HepG2 (cell line): ENCODE measurements around the gene DDRGK1. TPM values are rescaled to one million over a fixed set of nuclear protein-coding genes. Genes with fewer than 3 reads are reported as not detected.

Source experiments
- ATAD3A ChIP-seq: sonication (generic); formaldehyde crosslinking; IDR thresholded peaks from 2 replicates; pipeline ENCODE4 v1.4.0; 2020; ENCODE audit warnings: missing genetic modification reagents
- CHD2 ChIP-seq: IDR thresholded peaks from 2 replicates; pipeline ENCODE4 v1.6.1; 2011; ENCODE audit warnings: low read depth, low read length, improper control_type of control experiment
- ESRRA ChIP-seq: sonication (generic); formaldehyde crosslinking; IDR thresholded peaks from 2 replicates; pipeline ENCODE4 v1.5.1; 2020; ENCODE audit warnings: mild to moderate bottlenecking, low read depth, missing genetic modification reagents
- GATA4 ChIP-seq: sonication (generic); IDR thresholded peaks from 2 replicates; pipeline ENCODE4 v1.6.1; 2016; ENCODE audit warnings: antibody characterized with exemption, low read depth, borderline replicate concordance
- HMGA1 ChIP-seq: sonication (generic); formaldehyde crosslinking; conservative IDR thresholded peaks from 2 replicates; pipeline ENCODE4 v1.4.0; 2020; ENCODE audit warnings: missing genetic modification reagents
- HNRNPL ChIP-seq: fragments of 200-400 bp; formaldehyde crosslinking; IDR thresholded peaks from 2 replicates; pipeline ENCODE4 v1.6.1; 2017; ENCODE audit warnings: mild to moderate bottlenecking, low read depth, low read length
- HOMEZ ChIP-seq: IDR thresholded peaks from 2 replicates; pipeline ENCODE4 v1.6.1; 2016; ENCODE audit warnings: low read depth
- MBD4 ChIP-seq: IDR thresholded peaks from 2 replicates; pipeline ENCODE4 v1.6.1; 2012; ENCODE audit warnings: low read length, inconsistent platforms, borderline replicate concordance
- SPEN ChIP-seq: sonication (generic); formaldehyde crosslinking; IDR thresholded peaks from 2 replicates; pipeline ENCODE4 v1.5.1; 2020; ENCODE audit warnings: low read depth, mild to moderate bottlenecking, missing genetic modification reagents
- TBX2 ChIP-seq: sonication (generic); formaldehyde crosslinking; IDR thresholded peaks from 2 replicates; pipeline ENCODE4 v1.5.0; 2020; ENCODE audit warnings: missing genetic modification reagents, mild to moderate bottlenecking, borderline replicate concordance
- TGIF2 ChIP-seq: IDR thresholded peaks from 2 replicates; pipeline ENCODE4 v1.6.1; 2016; ENCODE audit warnings: control low read depth, missing compliant biosample characterization
- ZBTB34 ChIP-seq: sonication (generic); formaldehyde crosslinking; IDR thresholded peaks from 2 replicates; pipeline ENCODE4 v1.8.0; 2022; ENCODE audit warnings: mild to moderate bottlenecking, missing genetic modification reagents
- ZNF20 ChIP-seq: sonication (generic); formaldehyde crosslinking; IDR thresholded peaks from 2 replicates; pipeline ENCODE4 v1.4.0; 2020; ENCODE audit warnings: mild to moderate bottlenecking, moderate library complexity, missing genetic modification reagents
- ZNF205 ChIP-seq: IDR thresholded peaks from 2 replicates; pipeline ENCODE4 v1.6.1; 2018; ENCODE audit warnings: missing biosample characterization, missing genetic modification reagents
- ZNF576 ChIP-seq: sonication (generic); formaldehyde crosslinking; IDR thresholded peaks from 2 replicates; pipeline ENCODE4 v1.4.0; 2020; ENCODE audit warnings: mild to moderate bottlenecking, missing genetic modification reagents
- ZNF605 ChIP-seq: sonication (generic); formaldehyde crosslinking; IDR thresholded peaks from 2 replicates; pipeline ENCODE4 v1.8.0; 2022; ENCODE audit warnings: mild to moderate bottlenecking, missing genetic modification reagents
- polyA plus RNA-seq, 8 experiments: library from polyadenylated mRNA; depleted of rRNA in 3 of 8; stranded (reverse) in 7 of 8; unstranded in 1 of 8; fragments of >200 nt; fragmentation: Illumina TruSeq in 4 of 8; extraction: Trizol in 4 of 8; gene quantifications; 2 replicates each; pipeline versions ENCODE4 v1.2.1 to v1.2.3, GENCODE V29; 2011 to 2016; ENCODE audit warnings: low read depth in 4 of 8, missing spikeins in 1 of 8, mixed read lengths in 1 of 8; ENCODE audit not compliant: insufficient read depth in 1 of 8
- total RNA-seq, 5 experiments: library from RNA; depleted of rRNA; stranded (reverse); fragments of >200 nt; fragmentation: Illumina TruSeq; extraction: Trizol; gene quantifications; 2 replicates each; pipeline ENCODE4 v1.2.3, GENCODE V29; 2016; ENCODE audit warnings: low read depth in 1 of 5
- TF ChIP-seq, protein P1 (sequence below): sonication (generic); formaldehyde crosslinking; IDR thresholded peaks from 2 replicates; pipeline ENCODE4 v1.5.1; 2020; ENCODE audit warnings: mild to moderate bottlenecking, missing genetic modification reagents, borderline replicate concordance
- TF ChIP-seq, protein P2 (sequence below): sonication (generic); formaldehyde crosslinking; IDR thresholded peaks from 2 replicates; pipeline ENCODE4 v1.4.0; 2020; ENCODE audit warnings: missing genetic modification reagents
- TF ChIP-seq, protein P3 (sequence below), 2 experiments: sonication (generic) in 1 of 2; formaldehyde crosslinking in 1 of 2; IDR thresholded peaks; 2 replicates each; pipeline versions ENCODE4 v1.4.0 to v1.6.1; 2018 to 2020; ENCODE audit warnings: missing genetic modification reagents in 2 of 2, borderline replicate concordance in 1 of 2, low read depth in 1 of 2, mild to moderate bottlenecking in 1 of 2, missing biosample characterization in 1 of 2
- TF ChIP-seq, protein P4 (sequence below): sonication (generic); formaldehyde crosslinking; IDR thresholded peaks from 2 replicates; pipeline ENCODE4 v1.5.0; 2020; ENCODE audit warnings: mild to moderate bottlenecking, missing genetic modification reagents, moderate library complexity

DDRGK1 gene
- total and polyA plus RNA-seq, 2 of the 13 experiments (the other 11 are each of a cell fraction or from before 2014, with no cell fraction given) = 96.7 to 149 TPM

DNA sequence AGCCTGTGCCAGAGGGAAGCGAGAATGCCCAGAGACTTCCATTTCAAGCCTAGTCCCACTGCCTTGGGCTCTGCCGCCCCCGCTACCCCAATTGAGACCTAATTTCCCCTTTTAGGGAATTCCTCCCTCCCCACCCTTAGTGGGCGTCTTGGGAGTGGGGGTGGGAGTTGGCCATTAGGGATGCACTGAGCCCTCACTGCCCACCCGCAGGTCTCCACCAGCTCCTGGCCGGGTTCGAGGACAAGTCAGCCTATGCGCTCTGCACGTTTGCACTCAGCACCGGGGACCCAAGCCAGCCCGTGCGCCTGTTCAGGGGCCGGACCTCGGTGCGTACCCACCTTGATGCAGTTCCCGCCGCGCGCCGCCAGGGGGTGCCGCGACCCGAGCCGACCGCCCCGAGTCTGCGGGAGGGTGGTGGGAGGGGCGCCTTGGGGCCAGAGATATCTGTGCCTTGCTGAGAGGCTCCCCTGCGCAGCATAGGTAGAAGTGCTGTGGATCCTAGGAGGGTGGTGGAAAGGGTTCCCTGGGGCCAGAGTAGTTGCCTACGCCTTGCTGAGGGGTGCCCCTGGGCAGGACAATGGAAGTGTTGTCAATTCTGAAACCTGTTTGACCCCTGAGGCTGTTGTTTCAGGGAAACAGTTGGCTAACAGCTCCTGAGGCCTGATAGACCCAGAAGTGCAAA, 14.0 kb upstream of the DDRGK1 start (continued):
- TF ChIP-seq, protein P1, sequence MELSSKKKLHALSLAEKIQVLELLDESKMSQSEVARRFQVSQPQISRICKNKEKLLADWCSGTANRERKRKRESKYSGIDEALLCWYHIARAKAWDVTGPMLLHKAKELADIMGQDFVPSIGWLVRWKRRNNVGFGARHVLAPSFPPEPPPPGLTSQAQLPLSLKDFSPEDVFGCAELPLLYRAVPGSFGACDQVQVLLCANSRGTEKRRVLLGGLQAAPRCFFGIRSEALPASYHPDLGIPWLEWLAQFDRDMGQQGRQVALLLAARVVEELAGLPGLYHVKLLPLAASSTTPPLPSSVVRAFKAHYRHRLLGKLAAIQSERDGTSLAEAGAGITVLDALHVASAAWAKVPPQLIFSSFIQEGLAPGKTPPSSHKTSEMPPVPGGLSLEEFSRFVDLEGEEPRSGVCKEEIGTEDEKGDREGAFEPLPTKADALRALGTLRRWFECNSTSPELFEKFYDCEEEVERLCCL = peak; percentile 88; the same call in 1 of the 2 replicates
- TF ChIP-seq, protein P2, sequence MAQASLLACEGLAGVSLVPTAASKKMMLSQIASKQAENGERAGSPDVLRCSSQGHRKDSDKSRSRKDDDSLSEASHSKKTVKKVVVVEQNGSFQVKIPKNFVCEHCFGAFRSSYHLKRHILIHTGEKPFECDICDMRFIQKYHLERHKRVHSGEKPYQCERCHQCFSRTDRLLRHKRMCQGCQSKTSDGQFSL (CRISPR knock-in tag) = peak; percentile 82
- no peak for TF ChIP-seq ZNF576
- no peak for TF ChIP-seq ZNF20
- no peak for TF ChIP-seq MBD4
- TF ChIP-seq HNRNPL = peak; percentile 57; the same call in 1 of the 2 replicates
- TF ChIP-seq ATAD3A (CRISPR knock-in tag) = peak; percentile 91; the same call in 1 of the 2 replicates
- TF ChIP-seq HMGA1 (CRISPR knock-in tag) = no peak
- no peak for TF ChIP-seq TGIF2
- TF ChIP-seq GATA4 = no peak
- TF ChIP-seq, protein P3, sequence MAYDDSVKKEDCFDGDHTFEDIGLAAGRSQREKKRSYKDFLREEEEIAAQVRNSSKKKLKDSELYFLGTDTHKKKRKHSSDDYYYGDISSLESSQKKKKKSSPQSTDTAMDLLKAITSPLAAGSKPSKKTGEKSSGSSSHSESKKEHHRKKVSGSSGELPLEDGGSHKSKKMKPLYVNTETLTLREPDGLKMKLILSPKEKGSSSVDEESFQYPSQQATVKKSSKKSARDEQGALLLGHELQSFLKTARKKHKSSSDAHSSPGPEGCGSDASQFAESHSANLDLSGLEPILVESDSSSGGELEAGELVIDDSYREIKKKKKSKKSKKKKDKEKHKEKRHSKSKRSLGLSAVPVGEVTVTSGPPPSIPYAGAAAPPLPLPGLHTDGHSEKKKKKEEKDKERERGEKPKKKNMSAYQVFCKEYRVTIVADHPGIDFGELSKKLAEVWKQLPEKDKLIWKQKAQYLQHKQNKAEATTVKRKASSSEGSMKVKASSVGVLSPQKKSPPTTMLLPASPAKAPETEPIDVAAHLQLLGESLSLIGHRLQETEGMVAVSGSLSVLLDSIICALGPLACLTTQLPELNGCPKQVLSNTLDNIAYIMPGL (CRISPR knock-in tag; IDR thresholded peaks at IDR 0.05; ENCODE audit: borderline replicate concordance in 1 of 2, low read depth in 1 of 2) = peak; percentile 92 to 98
- TF ChIP-seq ZNF605 = peak; percentile 58; the same call in 1 of the 2 replicates
- peak; percentile 87 for TF ChIP-seq ZNF205 (CRISPR knock-in tag)
- peak; percentile 75 for TF ChIP-seq ESRRA (CRISPR knock-in tag)
- TF ChIP-seq SPEN (CRISPR knock-in tag) = peak; percentile 72; the same call in 1 of the 2 replicates
- peak; percentile 89 for TF ChIP-seq TBX2 (CRISPR knock-in tag)
- peak; percentile 72 for TF ChIP-seq ZBTB34 (CRISPR knock-in tag)
- TF ChIP-seq, protein P4, sequence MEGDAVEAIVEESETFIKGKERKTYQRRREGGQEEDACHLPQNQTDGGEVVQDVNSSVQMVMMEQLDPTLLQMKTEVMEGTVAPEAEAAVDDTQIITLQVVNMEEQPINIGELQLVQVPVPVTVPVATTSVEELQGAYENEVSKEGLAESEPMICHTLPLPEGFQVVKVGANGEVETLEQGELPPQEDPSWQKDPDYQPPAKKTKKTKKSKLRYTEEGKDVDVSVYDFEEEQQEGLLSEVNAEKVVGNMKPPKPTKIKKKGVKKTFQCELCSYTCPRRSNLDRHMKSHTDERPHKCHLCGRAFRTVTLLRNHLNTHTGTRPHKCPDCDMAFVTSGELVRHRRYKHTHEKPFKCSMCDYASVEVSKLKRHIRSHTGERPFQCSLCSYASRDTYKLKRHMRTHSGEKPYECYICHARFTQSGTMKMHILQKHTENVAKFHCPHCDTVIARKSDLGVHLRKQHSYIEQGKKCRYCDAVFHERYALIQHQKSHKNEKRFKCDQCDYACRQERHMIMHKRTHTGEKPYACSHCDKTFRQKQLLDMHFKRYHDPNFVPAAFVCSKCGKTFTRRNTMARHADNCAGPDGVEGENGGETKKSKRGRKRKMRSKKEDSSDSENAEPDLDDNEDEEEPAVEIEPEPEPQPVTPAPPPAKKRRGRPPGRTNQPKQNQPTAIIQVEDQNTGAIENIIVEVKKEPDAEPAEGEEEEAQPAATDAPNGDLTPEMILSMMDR = peak; percentile 100
- 0 out of 2 replicates have a peak, but pooled peaks have one; percentile 19 for TF ChIP-seq CHD2
- peak; percentile 88 for TF ChIP-seq HOMEZ
